ENCODE data around the gene MEIOSIN. TPM values are rescaled to one million over a fixed set of nuclear protein-coding genes. Genes with fewer than 3 reads are reported as not detected.
"Not testable (repeated sequence)": the region's sequence is repeated elsewhere in the genome, so short reads cannot be mapped to it uniquely, and the experiment has no call there.

The MEIOSIN gene
- total RNA-seq, 2 donors from 2014 or later = not detected

DNA sequence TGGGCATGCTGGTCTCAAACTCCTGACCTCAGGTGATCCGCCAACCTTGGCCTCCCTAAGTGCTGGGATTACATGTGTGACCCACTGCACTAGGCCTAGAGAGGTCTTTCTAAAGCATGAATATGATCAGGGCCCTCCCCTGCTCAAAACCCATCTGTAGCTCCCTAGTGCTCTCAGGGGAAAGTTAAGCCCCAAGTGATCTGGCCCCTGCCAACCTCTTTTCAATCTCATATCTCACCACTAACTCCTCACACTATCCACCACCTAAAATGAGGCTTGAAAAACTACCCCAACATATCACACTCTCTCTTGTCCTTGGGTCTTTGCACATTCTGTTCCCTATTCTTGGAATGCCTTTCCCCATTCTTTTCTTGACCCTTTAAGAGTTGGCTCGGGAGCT lies 61.4 kb downstream of the MEIOSIN start:
- ATAC-seq (ENCODE audit: insufficient number of reproducible peaks, low FRiP score, low read depth) = no peak
- TF ChIP-seq, protein P1, sequence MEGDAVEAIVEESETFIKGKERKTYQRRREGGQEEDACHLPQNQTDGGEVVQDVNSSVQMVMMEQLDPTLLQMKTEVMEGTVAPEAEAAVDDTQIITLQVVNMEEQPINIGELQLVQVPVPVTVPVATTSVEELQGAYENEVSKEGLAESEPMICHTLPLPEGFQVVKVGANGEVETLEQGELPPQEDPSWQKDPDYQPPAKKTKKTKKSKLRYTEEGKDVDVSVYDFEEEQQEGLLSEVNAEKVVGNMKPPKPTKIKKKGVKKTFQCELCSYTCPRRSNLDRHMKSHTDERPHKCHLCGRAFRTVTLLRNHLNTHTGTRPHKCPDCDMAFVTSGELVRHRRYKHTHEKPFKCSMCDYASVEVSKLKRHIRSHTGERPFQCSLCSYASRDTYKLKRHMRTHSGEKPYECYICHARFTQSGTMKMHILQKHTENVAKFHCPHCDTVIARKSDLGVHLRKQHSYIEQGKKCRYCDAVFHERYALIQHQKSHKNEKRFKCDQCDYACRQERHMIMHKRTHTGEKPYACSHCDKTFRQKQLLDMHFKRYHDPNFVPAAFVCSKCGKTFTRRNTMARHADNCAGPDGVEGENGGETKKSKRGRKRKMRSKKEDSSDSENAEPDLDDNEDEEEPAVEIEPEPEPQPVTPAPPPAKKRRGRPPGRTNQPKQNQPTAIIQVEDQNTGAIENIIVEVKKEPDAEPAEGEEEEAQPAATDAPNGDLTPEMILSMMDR (IDR thresholded peaks at IDR 0.05) = no peak
- no peaks in the 10 kb centered on the region for H3K9me3 ChIP-seq
- H3K36me3 ChIP-seq = peaks cover 5% of the 10 kb centered on the region
- no peaks in the 10 kb centered on the region for H3K27me3 ChIP-seq (replicated peaks; ENCODE audit: insufficient read depth)
- peaks cover 20 to 29% of the 10 kb centered on the region in 2 donors for H3K4me1 ChIP-seq (ENCODE audit: control insufficient read depth in 1 of 2, low read depth in 2 of 2)
- no peak for DNase-seq (ENCODE audit: low spot score)
- H3K4me3 ChIP-seq = no peak overlapping the region
- H3K27ac ChIP-seq = no peak overlapping the region

DNA sequence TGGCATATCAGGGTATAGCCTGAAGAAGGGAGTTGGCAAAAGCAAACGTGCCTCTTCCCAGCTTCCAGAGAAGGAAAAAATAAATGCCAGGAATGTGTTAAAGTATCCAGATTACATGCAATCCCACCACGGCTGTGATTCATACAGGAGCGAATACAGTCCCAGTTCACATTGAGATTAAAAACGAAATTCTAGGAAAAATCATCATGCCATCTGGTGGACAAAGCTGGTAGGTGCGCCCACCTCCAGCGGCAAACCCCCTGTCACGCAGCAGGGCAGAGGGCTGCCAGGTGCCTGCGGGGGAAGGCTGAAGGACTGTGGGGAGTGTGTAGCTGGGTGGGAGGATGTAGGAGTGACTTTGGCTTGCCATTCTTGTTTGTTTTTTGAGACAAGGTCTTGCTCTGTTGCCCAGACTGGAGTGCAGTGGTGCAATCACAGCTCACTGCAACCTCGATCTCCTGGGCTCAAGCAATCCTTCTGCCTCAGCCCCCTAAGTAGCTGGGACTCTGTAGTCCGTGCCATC lies 65.8 kb downstream of the MEIOSIN start:
- peak; percentile 49 for ATAC-seq (ENCODE audit: insufficient number of reproducible peaks, low FRiP score, low read depth)
- TF ChIP-seq, protein P1 (IDR thresholded peaks at IDR 0.05) = peak; percentile 93
- DNase-seq (ENCODE audit: low spot score) = no peak
- H3K36me3 ChIP-seq = no peaks in the 10 kb centered on the region
- peaks cover 3 to 11% of the 10 kb centered on the region in 2 donors for H3K4me1 ChIP-seq (ENCODE audit: control insufficient read depth in 1 of 2, low read depth in 2 of 2)
- no peaks in the 10 kb centered on the region for H3K27me3 ChIP-seq (replicated peaks; ENCODE audit: insufficient read depth)
- H3K4me3 ChIP-seq = no peak overlapping the region
- H3K27ac ChIP-seq = no peak overlapping the region
- H3K9me3 ChIP-seq = no peaks in the 10 kb centered on the region

DNA sequence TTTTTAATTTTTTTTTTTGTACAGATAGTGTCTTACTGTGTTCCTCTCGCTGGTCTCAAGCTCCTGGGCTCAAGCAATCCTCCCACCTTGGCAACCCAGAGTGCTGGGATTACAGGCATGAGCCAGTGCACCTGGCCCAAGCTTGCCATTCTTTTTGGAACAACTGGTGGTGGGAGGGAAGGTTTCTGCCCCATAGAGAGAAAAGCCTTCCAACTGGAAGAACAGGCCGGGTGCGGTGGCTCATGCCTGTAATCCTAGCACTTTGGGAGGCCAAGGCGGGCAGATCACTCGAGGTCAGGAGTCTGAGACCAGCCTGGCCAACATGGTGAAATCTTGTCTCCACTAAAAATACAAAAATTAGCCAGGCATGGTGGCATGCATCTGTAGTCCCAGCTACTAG lies 66.3 kb downstream of the MEIOSIN start:
- not testable (repeated sequence) for ATAC-seq (ENCODE audit: insufficient number of reproducible peaks, low FRiP score, low read depth); H3K27ac ChIP-seq; H3K36me3 ChIP-seq; DNase-seq (ENCODE audit: low spot score); H3K4me3 ChIP-seq; H3K27me3 ChIP-seq (replicated peaks; ENCODE audit: insufficient read depth); H3K9me3 ChIP-seq
- peaks cover 3 to 11% of the 10 kb centered on the region in 2 donors for H3K4me1 ChIP-seq (ENCODE audit: control insufficient read depth in 1 of 2, low read depth in 2 of 2)

DNA sequence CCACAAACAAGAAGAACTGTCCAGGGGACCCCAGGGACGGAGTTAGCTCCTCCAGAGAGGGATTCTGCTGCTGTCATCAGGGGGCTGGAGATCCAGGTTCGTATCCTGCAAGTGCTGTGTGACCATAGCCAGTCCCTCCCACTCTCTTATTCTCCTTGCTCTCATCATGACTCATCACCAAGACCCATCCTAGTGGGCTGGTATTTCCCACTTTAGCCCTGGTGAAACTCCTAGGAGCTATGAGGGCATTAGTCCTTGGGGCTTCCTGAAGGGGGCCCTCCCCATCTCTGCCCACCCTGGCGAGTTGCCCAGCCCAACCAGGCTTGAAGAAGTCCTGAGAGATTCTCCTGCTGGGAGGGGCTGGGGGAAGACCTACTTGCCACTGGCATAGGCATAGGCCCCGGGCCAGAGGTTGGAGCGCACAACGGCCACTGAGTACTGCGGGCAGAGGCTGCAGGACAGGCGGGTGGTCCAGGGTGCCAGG lies 66.9 kb downstream of the MEIOSIN start:
- Histone ChIP-seq H3K27ac (no peak overlapping the region), H3K27me3 (replicated peaks; ENCODE audit: insufficient read depth) (no peaks in the 10 kb centered on the region), H3K9me3 (no peaks in the 10 kb centered on the region), H3K36me3 (no peaks in the 10 kb centered on the region), H3K4me3 (no peak overlapping the region), H3K4me1 (ENCODE audit: control insufficient read depth in 1 of 2, low read depth in 2 of 2) (peaks cover 3 to 11% of the 10 kb centered on the region in 2 donors)
- ATAC-seq (ENCODE audit: insufficient number of reproducible peaks, low FRiP score, low read depth) = no peak
- DNase-seq (ENCODE audit: low spot score) = no peak
- TF ChIP-seq, protein P1 (IDR thresholded peaks at IDR 0.05) = no peak

DNA sequence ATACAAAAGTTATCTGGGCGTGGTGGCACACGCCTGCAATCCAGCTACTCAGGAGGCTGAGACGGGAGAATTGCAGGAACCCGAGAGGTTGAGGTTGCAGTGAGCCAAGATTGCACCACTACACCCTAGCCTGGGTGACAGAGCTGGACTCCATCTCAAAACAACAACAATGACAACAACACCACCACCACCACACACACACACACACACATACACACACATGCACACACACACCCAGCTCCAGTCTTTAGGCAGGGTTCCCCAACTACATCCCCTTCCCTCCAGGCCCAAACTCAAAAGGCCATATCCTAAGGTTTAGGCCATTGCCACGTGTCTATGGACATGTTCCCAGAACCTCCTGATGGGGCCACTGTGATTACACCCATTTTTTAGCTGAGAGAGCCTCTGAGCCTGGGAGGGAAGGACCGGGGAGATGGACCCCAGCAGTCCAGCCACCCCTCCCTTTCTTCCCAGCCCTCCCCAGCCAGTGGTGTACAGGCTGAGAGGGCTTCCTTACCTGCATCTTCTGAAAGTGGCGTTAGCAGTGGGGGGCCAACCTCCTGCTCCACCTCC lies 68.5 kb downstream of the MEIOSIN start:
- Histone ChIP-seq H3K4me1 (ENCODE audit: control insufficient read depth in 1 of 2, low read depth in 2 of 2) (peaks cover 3 to 11% of the 10 kb centered on the region in 2 donors), H3K36me3 (no peaks in the 10 kb centered on the region), H3K4me3 (no peak overlapping the region), H3K27ac (no peak overlapping the region), H3K27me3 (replicated peaks; ENCODE audit: insufficient read depth) (no peaks in the 10 kb centered on the region), H3K9me3 (no peaks in the 10 kb centered on the region)
- TF ChIP-seq, protein P1 (IDR thresholded peaks at IDR 0.05) = no peak
- no peak for ATAC-seq (ENCODE audit: insufficient number of reproducible peaks, low FRiP score, low read depth)
- DNase-seq (ENCODE audit: low spot score) = no peak
